ENCODE results near the gene TM4SF20.

Gene TM4SF20

DNA sequence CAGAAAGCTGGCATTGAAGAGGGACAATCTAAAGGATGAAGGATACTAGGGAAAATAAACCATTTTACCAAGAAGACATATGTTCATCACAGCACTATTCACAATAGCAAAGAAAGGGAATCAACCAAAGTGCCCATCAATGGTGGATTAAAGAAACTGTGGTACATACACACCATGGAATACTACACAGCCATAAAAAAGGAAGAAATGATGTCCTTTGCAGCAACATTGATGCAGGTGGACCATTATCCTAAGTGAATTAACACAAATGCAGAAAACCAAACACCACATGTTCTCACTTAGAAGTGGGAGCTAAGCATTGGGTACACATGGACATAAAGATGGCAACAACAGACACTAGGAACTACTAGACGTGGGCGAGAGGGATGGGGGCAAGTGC is 61.3 kb downstream of the TM4SF20 start:
- no peak for DNase-seq

DNA sequence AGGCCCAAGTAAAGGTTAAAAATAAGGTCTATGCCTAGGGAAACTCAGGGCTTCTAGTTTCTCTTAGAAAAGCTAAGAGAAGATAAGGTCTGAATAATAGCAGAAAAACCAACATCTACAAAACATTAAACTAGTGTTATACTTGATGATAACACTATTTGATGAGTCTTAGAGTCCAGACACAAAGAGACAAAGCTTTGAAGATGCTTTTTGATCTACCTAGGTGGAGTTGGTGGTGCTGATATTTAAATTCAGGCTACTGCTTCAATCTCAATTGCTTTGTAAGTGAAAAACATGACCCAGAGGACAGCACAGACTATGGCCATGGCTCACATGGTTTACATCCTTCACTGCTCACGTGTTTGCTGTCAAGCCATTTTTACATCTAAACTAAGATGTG is 65.8 kb downstream of the TM4SF20 start:
- no peak for DNase-seq

DNA sequence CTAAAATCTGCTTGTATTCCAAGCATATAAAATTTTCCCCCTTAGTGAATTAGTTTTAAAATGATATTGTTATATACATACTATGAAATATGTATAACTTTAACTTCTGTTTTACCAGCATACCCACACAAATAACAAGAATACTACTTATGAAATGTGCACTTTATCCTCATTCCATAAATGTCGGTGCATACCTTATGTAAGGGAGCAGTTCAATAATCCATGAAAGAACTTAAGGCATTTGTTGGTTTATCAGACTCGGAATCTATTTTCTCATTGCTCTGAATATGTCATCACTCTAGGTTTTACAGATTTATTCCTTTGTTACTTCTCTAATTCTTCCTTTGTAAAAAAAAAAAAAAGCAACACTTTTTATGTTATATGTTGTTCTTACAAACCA is 66.5 kb downstream of the TM4SF20 start:
- no peak for DNase-seq

Measured in SIG-M5 (cell line).